Stimulated activated CD4-positive, alpha-beta T cell treated with anti-CD3 and anti-CD28 coated beads, Interleukin-4, amount 100 ng/mL, for 48 hours (primary cell): Measurements from ENCODE around the gene GRIK5.
A peak's percentile ranks its signal among the peaks of the same experiment; 100 is the strongest.

Experiments used
- DNase-seq, 2 donors: peaks; one replicate each; pipeline ENCODE4 v3.0.0-alpha.2; 2020; ENCODE audit warnings: low read depth in 2 of 2

The GRIK5 gene

DNA sequence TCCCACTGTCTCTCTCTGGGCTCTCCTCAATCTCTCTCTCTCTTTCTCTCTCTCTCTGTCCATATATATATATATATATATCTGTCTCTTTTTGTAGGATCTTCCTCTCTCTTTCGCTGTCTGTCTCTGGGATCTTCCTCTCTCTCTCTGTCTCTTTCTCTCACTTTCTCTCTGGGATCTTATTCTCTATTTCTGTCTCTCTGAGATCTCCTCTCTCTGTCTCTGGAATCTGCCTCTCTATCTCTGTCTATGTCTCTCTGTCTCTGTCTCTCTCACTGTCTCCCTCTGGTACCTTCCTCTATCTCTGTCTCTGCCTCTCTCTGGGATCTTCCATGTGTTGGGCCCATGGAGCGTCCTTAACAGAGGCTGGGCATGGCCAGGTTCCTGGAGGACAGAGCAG is 79.4 kb downstream of the GRIK5 start:
- DNase-seq, result no peak

- DNase-seq, result no peak
Measured at GRCh38 chr19:41990028-41990427, 80.0 kb downstream of the GRIK5 start.

GRCh38 chr19:41988947-41989346 is 81.1 kb downstream of the GRIK5 start:
- DNase-seq, result no peak

DNA sequence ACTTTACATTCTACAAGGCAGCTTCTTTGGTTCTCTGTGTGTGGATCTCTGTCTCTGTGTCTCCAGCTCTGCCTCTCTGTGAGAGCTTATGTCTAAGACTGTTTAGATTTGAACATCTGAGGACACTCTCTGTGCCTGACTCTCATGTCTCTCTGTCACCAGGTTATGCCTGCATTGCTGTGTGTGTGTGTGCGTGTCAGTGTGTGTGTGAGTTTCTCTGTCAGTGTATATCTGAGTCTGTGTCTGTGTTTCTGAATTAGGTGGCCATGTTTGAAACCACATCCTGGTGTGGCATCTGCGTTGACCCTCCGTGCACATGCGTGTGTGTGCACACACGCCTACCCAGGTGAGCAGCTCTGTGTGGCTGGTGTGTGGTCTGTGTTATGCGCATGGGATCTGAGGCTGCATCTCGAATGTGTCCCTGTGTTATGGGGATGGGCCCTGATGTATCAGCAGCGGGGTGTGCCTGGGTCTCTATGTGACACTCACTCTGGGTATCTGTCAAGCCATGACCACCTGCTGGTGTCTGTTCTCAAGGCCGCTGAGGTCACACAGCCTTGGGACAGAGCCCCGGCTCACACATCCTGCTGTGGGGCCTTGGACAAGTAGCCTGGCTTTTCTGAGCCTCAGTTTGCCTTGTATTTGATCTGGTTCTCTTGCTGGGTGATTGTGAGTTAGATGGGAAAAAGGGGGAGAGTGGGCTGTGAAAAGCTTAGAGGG is 82.7 kb downstream of the GRIK5 start:
- DNase-seq, result no peak

- no peak for DNase-seq
Measured at GRCh38 chr19:41984961-41985360, 85.0 kb downstream of the GRIK5 start.

DNA sequence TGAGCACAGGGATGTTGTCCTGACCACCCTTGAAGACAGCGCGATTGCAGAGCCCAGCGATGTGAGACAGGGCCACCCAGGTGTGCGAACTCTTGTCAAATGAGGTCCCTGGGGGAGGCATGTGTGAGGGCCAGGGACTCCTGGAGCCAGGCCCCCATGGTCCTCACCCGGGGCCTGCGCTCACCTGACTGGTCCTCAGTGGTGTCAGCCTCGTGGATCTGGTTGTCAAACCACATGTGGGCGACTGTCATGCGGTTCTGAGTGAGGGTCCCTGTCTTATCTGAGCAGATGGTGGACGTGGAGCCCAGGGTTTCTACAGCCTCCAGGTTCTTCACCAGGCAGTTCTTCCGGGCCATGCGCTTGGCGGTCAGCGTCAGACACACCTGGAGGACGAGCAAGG is 88.3 kb downstream of the GRIK5 start:
- no peak for DNase-seq

DNA sequence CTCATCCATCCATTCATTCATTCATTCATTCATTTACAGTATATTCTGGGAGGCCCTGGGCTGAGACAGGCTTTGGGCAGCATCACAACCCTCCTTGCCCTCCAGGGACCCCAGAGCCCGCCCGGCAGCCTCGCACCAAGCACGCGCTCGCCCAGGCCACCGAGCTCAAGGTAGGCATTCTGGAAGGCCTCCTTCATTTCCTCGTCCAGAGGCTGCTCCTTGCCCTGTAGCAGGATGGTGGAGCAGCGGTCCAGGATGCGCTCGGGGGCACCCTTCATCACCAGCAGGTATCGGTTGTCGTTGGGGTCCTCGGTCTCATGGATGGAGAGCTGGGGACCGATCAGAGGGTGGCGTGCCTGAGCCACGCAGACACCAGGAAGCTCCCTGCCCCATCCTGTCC is 91.5 kb downstream of the GRIK5 start:
- DNase-seq, result no peak

DNA sequence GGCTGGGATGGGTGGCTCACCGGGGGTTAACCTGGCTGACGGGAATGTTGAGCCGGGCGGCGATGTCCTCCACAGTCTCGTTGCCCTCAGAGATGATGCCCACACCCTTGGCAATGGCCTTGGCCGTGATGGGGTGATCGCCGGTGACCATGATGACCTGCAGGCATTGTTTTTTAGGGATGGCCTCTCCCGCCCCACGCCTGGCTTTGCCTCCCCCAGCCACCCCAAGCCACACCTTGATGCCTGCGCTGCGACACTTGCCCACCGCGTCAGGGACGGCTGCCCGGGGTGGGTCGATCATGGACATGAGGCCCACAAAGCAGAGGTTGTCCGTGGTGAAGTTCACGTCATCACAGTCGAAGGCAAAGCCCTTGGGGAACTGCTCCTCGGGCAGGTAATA is 92.1 kb downstream of the GRIK5 start:
- DNase-seq, result no peak

GRCh38 chr19:41974652-41975051 is 95.4 kb downstream of the GRIK5 start:
- no peak for DNase-seq

- DNase-seq, result no peak
Measured at GRCh38 chr19:41971363-41971762, 98.6 kb downstream of the GRIK5 start.

- DNase-seq, result no peak
Measured at GRCh38 chr19:41969772-41970458, 100.1 kb downstream of the GRIK5 start.

GRCh38 chr19:41968751-41969595 is 101.0 kb downstream of the GRIK5 start:
- DNase-seq, result no peak

GRCh38 chr19:41967054-41967783 is 102.8 kb downstream of the GRIK5 start:
- DNase-seq, result no peak

DNA sequence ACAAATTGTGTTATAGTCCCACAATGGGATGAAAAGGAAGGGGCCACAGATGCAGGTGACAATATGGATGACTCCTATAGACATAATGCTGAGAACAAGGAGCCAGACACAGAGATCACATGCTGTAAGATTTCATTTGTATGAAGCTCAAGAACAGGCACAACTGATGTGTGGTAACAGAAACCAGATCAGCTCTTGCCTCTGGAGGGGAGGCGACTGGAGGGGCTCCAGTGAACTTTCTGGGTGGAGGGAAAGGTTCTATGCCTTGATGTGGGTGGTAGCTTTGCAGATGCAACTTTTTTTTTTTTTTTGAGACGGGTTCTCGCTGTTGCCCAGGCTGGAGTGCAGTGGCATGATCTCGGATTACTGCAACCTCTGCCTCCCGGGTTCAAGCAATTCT is 104.9 kb downstream of the GRIK5 start:
- no peak for DNase-seq

GRCh38 chr19:41960973-41961372 is 109.0 kb downstream of the GRIK5 start:
- DNase-seq, result no peak

- peak; percentile 81 to 84 for DNase-seq
Measured at GRCh38 chr19:41959056-41960053, 110.7 kb downstream of the GRIK5 start, which contains the start of gene RABAC1. Gene RABAC1 (minus strand): TSS chr19:41959321. CDS start chr19:41959292, 29 bp downstream.

- peak; percentile 82 to 87 for DNase-seq
Measured at GRCh38 chr19:41958367-41959055, 111.5 kb downstream of the GRIK5 start.

GRCh38 chr19:41957838-41958366 is 112.1 kb downstream of the GRIK5 start:
- DNase-seq, result peak in 1 of 2 donors; percentile 41

- DNase-seq, result no peak
Measured at GRCh38 chr19:41957161-41957837, 112.7 kb downstream of the GRIK5 start.
